Measurements from ENCODE around the gene PKP1. TPM values are rescaled to one million over a fixed set of nuclear protein-coding genes. Genes with fewer than 3 reads are reported as not detected.

PKP1 gene
- total and polyA plus RNA-seq, 2 experiments from 2014 or later: 0.19 to 0.83 TPM

GRCh38 chr1:201253906-201254624 lies 29.2 kb upstream of the PKP1 start:
- TF ChIP-seq ZNF114 (CRISPR knock-in tag; IDR thresholded peaks at IDR 0.05) (no peak), CREB1 (CRISPR knock-in tag; IDR thresholded peaks at IDR 0.05; ENCODE audit: low read depth) (no peak), ZNF331 (CRISPR knock-in tag; IDR thresholded peaks at IDR 0.05; ENCODE audit: low read depth) (no peak), POLR2AphosphoS5 (IDR thresholded peaks at IDR 0.05; ENCODE audit: low read depth) (no peak), JUNB (IDR thresholded peaks at IDR 0.05; ENCODE audit: unreplicated experiment) (no peak), EZH2phosphoT487 (IDR thresholded peaks at IDR 0.05; ENCODE audit: unreplicated experiment) (no peak), NANOG (IDR thresholded peaks at IDR 0.05; ENCODE audit: borderline replicate concordance) (no peak), ZNF462 (CRISPR knock-in tag; IDR thresholded peaks at IDR 0.05) (no peak), REST (IDR thresholded peaks at IDR 0.05; ENCODE audit: unreplicated experiment) (no peak), STAT1 (IDR thresholded peaks at IDR 0.05; ENCODE audit: unreplicated experiment) (no peak), CTCF (conservative IDR thresholded peaks at IDR 0.05; ENCODE audit: low read depth in 2 of 2) (no peak), ETS1 (IDR thresholded peaks at IDR 0.05) (no peak), EZH2 (IDR thresholded peaks at IDR 0.05; ENCODE audit: low read depth, unreplicated experiment) (no peak)
- DNase-seq (ENCODE audit: low spot score) (no peak), ATAC-seq (peak; percentile 15; the same call in 2 of the 3 replicates)
- H3K27ac ChIP-seq (ENCODE audit: low read depth): no peak overlapping the region
- peaks cover 3% of the 10 kb centered on the region; the same call in 2 of the 3 replicates for H3K9me3 Mint-ChIP-seq
- no peaks in the 10 kb centered on the region for H3K36me3 Mint-ChIP-seq (ENCODE audit: low read depth)
- no peaks in the 10 kb centered on the region for H3K27me3 ChIP-seq (ENCODE audit: insufficient read depth)
- H3K9me2 ChIP-seq (ENCODE audit: insufficient read depth): no peaks in the 10 kb centered on the region
- H3K4me1 Mint-ChIP-seq: no peaks in the 10 kb centered on the region; the same call in 2 of the 3 replicates
- H3K4me2 ChIP-seq: no peak overlapping the region
- no peaks in the 10 kb centered on the region for H3K4me1 ChIP-seq (ENCODE audit: insufficient read depth)
- H3K4me3 ChIP-seq: no peak overlapping the region
- no peak overlapping the region for H3K4me3 Mint-ChIP-seq
- H3K27ac Mint-ChIP-seq: no peak overlapping the region
- H3F3A ChIP-seq (replicated peaks; ENCODE audit: low read depth): no peaks in the 10 kb centered on the region
- H4K20me1 ChIP-seq (replicated peaks; ENCODE audit: insufficient read depth): no peaks in the 10 kb centered on the region
- H3K27me3 Mint-ChIP-seq (ENCODE audit: insufficient read depth, low read depth, poor library complexity): peaks cover 4% of the 10 kb centered on the region
- H2AFZ ChIP-seq: peak overlapping the region; percentile 83; the same call in 1 of the 2 replicates
- no peaks in the 10 kb centered on the region for H3K79me2 ChIP-seq (replicated peaks; ENCODE audit: insufficient read depth)
- no peaks in the 10 kb centered on the region for H3K36me3 ChIP-seq (ENCODE audit: insufficient read depth)
